Stimulated activated effector memory CD8-positive, alpha-beta T cell treated with anti-CD3 and anti-CD28 coated beads, Interleukin-12 subunit alpha, Interleukin-12 subunit beta, amount 100 ng/mL, for 72 hours (primary cell): ENCODE data around the gene CA7.
A peak's percentile ranks its signal among the peaks of the same experiment; 100 is the strongest.
"Not testable (repeated sequence)": the region's sequence is repeated elsewhere in the genome, so short reads cannot be mapped to it uniquely, and the experiment has no call there.

Source experiments
- ATAC-seq: fragments of 150-1000 bp; cut with Tn5 transposase; 2 replicates; pipeline ENCODE4 v1.10.0; 2021
- DNase-seq, 2 donors: peaks; one replicate each; pipeline ENCODE4 v3.0.0; 2021 to 2022; ENCODE audit warnings: low spot score in 2 of 2
- H3K27ac Mint-ChIP-seq: one replicate; pipeline ENCODE4 v1.8.0; 2022; ENCODE audit warnings: mild to moderate bottlenecking, mixed read lengths
- H3K36me3 Mint-ChIP-seq: one replicate; pipeline ENCODE4 v1.8.0; 2022; ENCODE audit warnings: mild to moderate bottlenecking, mixed read lengths
- H3K4me1 Mint-ChIP-seq: one replicate; pipeline ENCODE4 v1.8.0; 2022; ENCODE audit warnings: mixed read lengths
- H3K4me3 Mint-ChIP-seq: one replicate; pipeline ENCODE4 v1.8.0; 2022; ENCODE audit warnings: mild to moderate bottlenecking, mixed read lengths
- H3K9me3 Mint-ChIP-seq: one replicate; pipeline ENCODE4 v1.8.0; 2022; ENCODE audit warnings: mixed read lengths

The CA7 gene

GRCh38 chr16:66853261-66854139 is 9.3 kb downstream of the CA7 start:
- Mint-ChIP-seq H3K36me3 (no peaks in the 10 kb centered on the region), H3K4me1 (peaks cover 1% of the 10 kb centered on the region), H3K9me3 (no peaks in the 10 kb centered on the region), H3K4me3 (no peak overlapping the region), H3K27ac (no peak overlapping the region)
- no peak for DNase-seq
- no peak for ATAC-seq

DNA sequence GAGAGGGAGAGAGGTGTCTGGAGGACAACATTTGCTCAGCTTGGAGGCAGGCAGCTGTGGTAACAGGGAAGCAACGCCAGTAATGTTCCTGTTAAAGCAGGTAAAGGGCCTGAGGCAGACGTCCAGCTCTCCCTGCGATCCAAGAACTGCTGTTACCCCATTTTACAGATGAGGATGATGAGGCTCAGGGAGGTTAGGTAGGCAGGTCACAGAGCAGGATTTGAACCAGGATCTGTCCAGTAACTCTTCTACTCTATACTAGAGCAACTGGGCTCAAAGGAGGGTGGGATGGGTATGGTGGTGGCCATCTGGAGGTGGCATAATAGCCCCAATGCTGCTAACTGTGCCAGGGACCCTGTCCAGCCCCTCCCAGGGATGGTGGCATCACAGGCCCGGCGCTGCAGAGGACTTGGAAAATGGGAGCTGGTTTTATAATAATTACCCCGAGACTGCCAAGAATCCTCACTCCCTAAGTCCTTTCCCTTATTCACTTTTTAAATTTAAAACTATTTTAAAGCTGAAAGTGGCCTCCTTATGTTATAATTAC is 12.0 kb downstream of the CA7 start:
- DNase-seq (no peak), ATAC-seq (no peak)
- Mint-ChIP-seq H3K36me3 (no peaks in the 10 kb centered on the region), H3K4me1 (no peaks in the 10 kb centered on the region), H3K4me3 (no peak overlapping the region), H3K27ac (no peak overlapping the region), H3K9me3 (no peaks in the 10 kb centered on the region)

DNA sequence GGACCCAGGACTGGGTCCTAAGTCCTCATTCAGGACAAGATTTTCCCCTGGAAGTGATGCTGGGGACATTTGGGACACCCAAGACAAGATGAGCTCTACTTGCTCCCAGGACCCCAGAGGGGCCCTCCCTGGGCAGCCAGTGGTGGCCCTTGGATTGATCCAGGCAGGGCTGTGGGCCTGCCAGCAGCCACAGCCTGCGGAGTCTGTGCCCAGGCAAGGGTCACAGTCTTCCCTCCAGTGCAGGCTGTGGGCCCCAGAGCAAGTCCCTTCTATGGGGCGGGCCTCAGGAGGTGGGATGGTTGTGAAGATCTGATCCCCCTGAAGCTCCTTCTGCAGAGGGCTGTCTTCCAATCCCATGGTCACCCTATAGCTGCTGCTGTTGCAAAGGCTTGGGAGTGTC is 12.6 kb downstream of the CA7 start:
- no peak for ATAC-seq
- Mint-ChIP-seq H3K9me3 (no peaks in the 10 kb centered on the region), H3K4me3 (no peak overlapping the region), H3K4me1 (no peaks in the 10 kb centered on the region), H3K36me3 (no peaks in the 10 kb centered on the region), H3K27ac (no peak overlapping the region)
- no peak for DNase-seq

- Mint-ChIP-seq H3K4me1 (no peaks in the 10 kb centered on the region), H3K27ac (no peak overlapping the region), H3K36me3 (no peaks in the 10 kb centered on the region), H3K9me3 (no peaks in the 10 kb centered on the region), H3K4me3 (no peak overlapping the region)
- DNase-seq = no peak
- ATAC-seq = no peak
Measured at GRCh38 chr16:66857437-66857836, 13.2 kb downstream of the CA7 start.

- no peak for DNase-seq
Measured at GRCh38 chr16:66858740-66859396, 14.7 kb downstream of the CA7 start.

GRCh38 chr16:66859397-66860068 is 15.3 kb downstream of the CA7 start:
- Mint-ChIP-seq H3K36me3 (no peaks in the 10 kb centered on the region), H3K9me3 (no peaks in the 10 kb centered on the region), H3K4me1 (no peaks in the 10 kb centered on the region), H3K27ac (peak overlapping the region; percentile 68), H3K4me3 (no peak overlapping the region)
- ATAC-seq (no peak), DNase-seq (no peak)

More at GRCh38 chr16:66858740-66859396, 14.7 kb downstream of the CA7 start:
- H3K36me3 Mint-ChIP-seq = no peaks in the 10 kb centered on the region
- peak overlapping the region; percentile 68 for H3K27ac Mint-ChIP-seq
- no peaks in the 10 kb centered on the region for H3K4me1 Mint-ChIP-seq
- H3K9me3 Mint-ChIP-seq = no peaks in the 10 kb centered on the region
- no peak for ATAC-seq
- H3K4me3 Mint-ChIP-seq = no peak overlapping the region

- DNase-seq = no peak
- no peak overlapping the region for H3K27ac Mint-ChIP-seq
- H3K4me1 Mint-ChIP-seq = no peaks in the 10 kb centered on the region
Measured at GRCh38 chr16:66862023-66862520, 17.9 kb downstream of the CA7 start.

DNA sequence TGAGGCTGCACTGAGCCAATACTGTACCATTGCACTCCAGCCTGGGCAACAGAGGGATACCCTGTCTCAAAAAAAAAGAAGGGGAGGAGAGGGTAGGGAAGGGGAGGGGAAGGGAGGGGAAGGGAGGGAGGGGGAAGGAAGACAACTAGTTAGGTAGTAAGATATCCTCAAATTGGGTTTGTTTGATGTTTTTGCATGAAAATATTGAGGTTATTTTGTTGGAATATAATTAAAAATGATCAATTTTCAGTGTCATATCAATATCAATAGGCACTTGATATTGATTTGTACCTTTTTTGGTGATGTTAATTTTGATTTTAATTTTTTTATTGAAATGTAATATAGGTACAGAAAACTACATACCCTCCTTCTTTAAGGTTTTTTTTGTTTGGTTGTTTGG is 19.5 kb downstream of the CA7 start:
- no peak for DNase-seq
- H3K36me3 Mint-ChIP-seq = no peaks in the 10 kb centered on the region
- H3K9me3 Mint-ChIP-seq = no peaks in the 10 kb centered on the region
- no peak overlapping the region for H3K4me3 Mint-ChIP-seq
- ATAC-seq = no peak
- H3K27ac Mint-ChIP-seq = no peak overlapping the region
- peaks cover 8% of the 10 kb centered on the region for H3K4me1 Mint-ChIP-seq

More at GRCh38 chr16:66862023-66862520, 17.9 kb downstream of the CA7 start:
- ATAC-seq = no peak
- Mint-ChIP-seq H3K9me3 (no peaks in the 10 kb centered on the region), H3K4me3 (no peak overlapping the region), H3K36me3 (no peaks in the 10 kb centered on the region)

GRCh38 chr16:66869424-66869823 is 25.2 kb downstream of the CA7 start:
- ATAC-seq = no peak
- H3K9me3 Mint-ChIP-seq = no peaks in the 10 kb centered on the region
- peaks cover 14% of the 10 kb centered on the region for H3K36me3 Mint-ChIP-seq
- no peak overlapping the region for H3K4me3 Mint-ChIP-seq
- DNase-seq = no peak
- no peak overlapping the region for H3K27ac Mint-ChIP-seq
- peaks cover 37% of the 10 kb centered on the region for H3K4me1 Mint-ChIP-seq

GRCh38 chr16:66871363-66871762 is 27.1 kb downstream of the CA7 start:
- ATAC-seq, DNase-seq, H3K9me3 Mint-ChIP-seq, H3K4me3 Mint-ChIP-seq: not testable (repeated sequence)
- H3K36me3 Mint-ChIP-seq = peaks cover 20% of the 10 kb centered on the region
- peak overlapping the region; percentile 60 for H3K27ac Mint-ChIP-seq
- peaks cover 57% of the 10 kb centered on the region for H3K4me1 Mint-ChIP-seq

- peaks cover 4% of the 10 kb centered on the region for H3K9me3 Mint-ChIP-seq
- peaks cover 22% of the 10 kb centered on the region for H3K36me3 Mint-ChIP-seq
- DNase-seq = no peak
- H3K4me3 Mint-ChIP-seq = peak overlapping the region; percentile 84
- peaks cover 58% of the 10 kb centered on the region for H3K4me1 Mint-ChIP-seq
- ATAC-seq = no peak
- peak overlapping the region; percentile 60 for H3K27ac Mint-ChIP-seq
Measured at GRCh38 chr16:66871840-66872239, 27.6 kb downstream of the CA7 start.

- Mint-ChIP-seq H3K36me3 (peaks cover 22% of the 10 kb centered on the region), H3K27ac (peak overlapping the region; percentile 97), H3K4me3 (peak overlapping the region; percentile 84), H3K4me1 (peaks cover 57% of the 10 kb centered on the region), H3K9me3 (peaks cover 4% of the 10 kb centered on the region)
- ATAC-seq (no peak), DNase-seq (no peak)
Measured at GRCh38 chr16:66872559-66872942, 28.3 kb downstream of the CA7 start.

DNA sequence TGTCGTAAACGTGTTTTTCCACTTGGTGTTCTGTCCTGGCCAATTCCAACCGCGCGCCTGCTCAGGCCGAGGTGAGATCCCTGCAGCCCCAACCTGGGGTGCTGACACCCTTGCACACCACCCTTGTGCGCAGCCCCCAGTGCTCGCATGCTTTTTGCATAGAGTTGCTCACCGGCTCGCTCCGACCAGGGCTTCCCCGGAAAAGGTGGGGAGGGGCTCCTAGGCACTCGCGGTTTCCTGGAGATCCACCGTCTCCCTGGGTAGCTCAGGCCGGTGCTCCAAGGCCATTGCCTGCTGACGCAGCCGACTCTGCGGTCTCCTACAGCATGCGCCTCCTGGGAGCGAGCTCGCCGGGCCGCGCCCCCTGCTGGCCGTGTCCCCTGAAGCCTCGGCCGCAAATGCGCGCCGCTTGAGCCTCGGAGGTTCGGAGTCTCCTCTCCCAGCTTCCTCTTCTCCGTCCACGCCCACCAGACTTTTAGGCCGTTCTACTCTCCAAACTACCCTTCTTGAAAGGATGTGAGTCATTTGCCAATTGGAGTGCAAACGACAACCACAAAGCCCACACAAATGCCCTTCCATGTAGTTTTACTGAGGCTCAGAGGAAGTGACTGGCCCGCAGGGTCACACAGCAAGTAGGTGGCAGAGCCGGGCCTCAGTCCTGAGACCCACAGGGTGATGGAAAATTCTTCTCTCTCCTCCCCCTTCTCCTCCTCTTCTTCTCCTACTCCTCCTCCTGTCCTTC is 28.9 kb downstream of the CA7 start:
- Mint-ChIP-seq H3K4me1 (peaks cover 57% of the 10 kb centered on the region), H3K9me3 (peaks cover 4% of the 10 kb centered on the region), H3K27ac (peak overlapping the region; percentile 97), H3K36me3 (peaks cover 27% of the 10 kb centered on the region), H3K4me3 (peak overlapping the region; percentile 84)
- DNase-seq = peak; percentile 93 to 98
- peak; percentile 88 for ATAC-seq

- H3K4me1 Mint-ChIP-seq = peaks cover 61% of the 10 kb centered on the region
- ATAC-seq (no peak), DNase-seq (no peak)
- peak overlapping the region; percentile 84 for H3K4me3 Mint-ChIP-seq
- H3K36me3 Mint-ChIP-seq = peaks cover 29% of the 10 kb centered on the region
- peak overlapping the region; percentile 97 for H3K27ac Mint-ChIP-seq
- peaks cover 4% of the 10 kb centered on the region for H3K9me3 Mint-ChIP-seq
Measured at GRCh38 chr16:66873685-66874055, 29.5 kb downstream of the CA7 start.
